MM.1S (cell line): ENCODE results near the gene CATSPERZ.

Experiments
- EZH2 ChIP-seq: fragments of 300-600 bp; sonication (generic); optimal IDR thresholded peaks from 2 replicates; pipeline ENCODE3; 2017; ENCODE audit warnings: low read depth, mild to moderate bottlenecking, antibody characterized with exemption, low read length, mixed read lengths
- EZH2phosphoT487 ChIP-seq: fragments of 300-600 bp; sonication (generic); IDR thresholded peaks from 2 replicates; pipeline ENCODE4 v1.6.1; 2018; ENCODE audit warnings: antibody characterized with exemption, low read length
- TF ChIP-seq, protein P1 (sequence below): fragments of 300-600 bp; sonication (generic); IDR thresholded peaks from 2 replicates; pipeline ENCODE4 v1.5.1; 2016; ENCODE audit warnings: antibody characterized with exemption, low read length, mixed read lengths

DNA sequence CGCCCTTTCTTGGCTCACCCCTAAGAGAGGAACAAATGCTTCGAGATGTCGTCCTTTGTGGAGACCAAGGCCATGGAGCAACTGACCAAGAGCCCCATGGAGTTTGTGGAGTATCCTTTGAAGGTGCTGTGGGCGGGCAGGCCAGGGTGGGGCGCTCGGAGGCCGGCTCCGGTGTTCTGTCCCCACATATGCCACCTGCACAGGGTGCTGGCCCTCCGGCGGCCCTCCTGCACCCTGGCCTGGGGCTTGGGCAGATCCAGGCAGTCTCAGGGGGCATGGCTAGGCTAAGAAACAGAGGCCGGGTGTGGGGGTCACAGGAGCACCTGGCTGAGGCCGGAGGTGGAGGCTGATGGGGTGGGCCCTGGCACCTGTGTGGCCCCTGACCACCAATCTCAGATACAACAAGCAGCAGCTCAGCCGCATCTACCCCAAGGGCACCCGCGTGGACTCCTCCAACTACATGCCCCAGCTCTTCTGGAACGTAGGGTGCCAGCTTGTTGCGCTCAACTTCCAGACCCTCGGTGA, 38.5 kb upstream of the CATSPERZ start:
- TF ChIP-seq, protein P1, sequence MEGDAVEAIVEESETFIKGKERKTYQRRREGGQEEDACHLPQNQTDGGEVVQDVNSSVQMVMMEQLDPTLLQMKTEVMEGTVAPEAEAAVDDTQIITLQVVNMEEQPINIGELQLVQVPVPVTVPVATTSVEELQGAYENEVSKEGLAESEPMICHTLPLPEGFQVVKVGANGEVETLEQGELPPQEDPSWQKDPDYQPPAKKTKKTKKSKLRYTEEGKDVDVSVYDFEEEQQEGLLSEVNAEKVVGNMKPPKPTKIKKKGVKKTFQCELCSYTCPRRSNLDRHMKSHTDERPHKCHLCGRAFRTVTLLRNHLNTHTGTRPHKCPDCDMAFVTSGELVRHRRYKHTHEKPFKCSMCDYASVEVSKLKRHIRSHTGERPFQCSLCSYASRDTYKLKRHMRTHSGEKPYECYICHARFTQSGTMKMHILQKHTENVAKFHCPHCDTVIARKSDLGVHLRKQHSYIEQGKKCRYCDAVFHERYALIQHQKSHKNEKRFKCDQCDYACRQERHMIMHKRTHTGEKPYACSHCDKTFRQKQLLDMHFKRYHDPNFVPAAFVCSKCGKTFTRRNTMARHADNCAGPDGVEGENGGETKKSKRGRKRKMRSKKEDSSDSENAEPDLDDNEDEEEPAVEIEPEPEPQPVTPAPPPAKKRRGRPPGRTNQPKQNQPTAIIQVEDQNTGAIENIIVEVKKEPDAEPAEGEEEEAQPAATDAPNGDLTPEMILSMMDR: no peak
- no peak for TF ChIP-seq EZH2
- TF ChIP-seq EZH2phosphoT487: no peak
